ENCODE measurements around the gene FN3K.

The FN3K gene

DNA sequence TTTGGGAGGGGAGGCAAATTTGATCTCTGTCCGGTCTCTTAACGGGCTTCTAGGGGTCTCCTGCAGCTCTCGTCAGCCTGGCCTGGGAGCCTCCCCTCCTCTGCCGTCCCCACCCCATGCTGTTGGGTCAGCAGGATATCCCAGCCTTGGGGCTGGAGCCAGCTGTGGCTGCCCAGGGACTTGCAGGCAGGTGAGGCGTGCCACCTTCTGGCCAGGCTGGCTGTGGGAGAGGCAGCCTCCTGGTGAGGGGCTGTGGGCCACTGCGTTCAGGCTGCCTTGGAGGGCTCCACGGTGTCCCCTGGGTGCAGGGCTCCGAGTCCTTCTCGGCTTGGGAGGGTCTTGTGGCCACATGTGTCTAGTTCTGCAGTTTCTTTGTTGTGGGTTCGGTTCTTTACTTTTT lies 51.0 kb downstream of the FN3K start:
- DNase-seq (ENCODE audit: extremely low read depth, insufficient read length): no peak
- Histone ChIP-seq H3K27me3 (replicated peaks; ENCODE audit: control insufficient read depth, insufficient read depth, low read length) (no peaks in the 10 kb centered on the region), H3K36me3 (ENCODE audit: control insufficient read depth, insufficient read depth, low read length) (peaks cover 6% of the 10 kb centered on the region), H3K4me3 (replicated peaks; ENCODE audit: low read depth, low read length) (no peak overlapping the region)
- TF ChIP-seq, protein P1, sequence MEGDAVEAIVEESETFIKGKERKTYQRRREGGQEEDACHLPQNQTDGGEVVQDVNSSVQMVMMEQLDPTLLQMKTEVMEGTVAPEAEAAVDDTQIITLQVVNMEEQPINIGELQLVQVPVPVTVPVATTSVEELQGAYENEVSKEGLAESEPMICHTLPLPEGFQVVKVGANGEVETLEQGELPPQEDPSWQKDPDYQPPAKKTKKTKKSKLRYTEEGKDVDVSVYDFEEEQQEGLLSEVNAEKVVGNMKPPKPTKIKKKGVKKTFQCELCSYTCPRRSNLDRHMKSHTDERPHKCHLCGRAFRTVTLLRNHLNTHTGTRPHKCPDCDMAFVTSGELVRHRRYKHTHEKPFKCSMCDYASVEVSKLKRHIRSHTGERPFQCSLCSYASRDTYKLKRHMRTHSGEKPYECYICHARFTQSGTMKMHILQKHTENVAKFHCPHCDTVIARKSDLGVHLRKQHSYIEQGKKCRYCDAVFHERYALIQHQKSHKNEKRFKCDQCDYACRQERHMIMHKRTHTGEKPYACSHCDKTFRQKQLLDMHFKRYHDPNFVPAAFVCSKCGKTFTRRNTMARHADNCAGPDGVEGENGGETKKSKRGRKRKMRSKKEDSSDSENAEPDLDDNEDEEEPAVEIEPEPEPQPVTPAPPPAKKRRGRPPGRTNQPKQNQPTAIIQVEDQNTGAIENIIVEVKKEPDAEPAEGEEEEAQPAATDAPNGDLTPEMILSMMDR (IDR thresholded peaks at IDR 0.05; ENCODE audit: insufficient read depth, low read length, poor library complexity, severe bottlenecking): no peak

DNA sequence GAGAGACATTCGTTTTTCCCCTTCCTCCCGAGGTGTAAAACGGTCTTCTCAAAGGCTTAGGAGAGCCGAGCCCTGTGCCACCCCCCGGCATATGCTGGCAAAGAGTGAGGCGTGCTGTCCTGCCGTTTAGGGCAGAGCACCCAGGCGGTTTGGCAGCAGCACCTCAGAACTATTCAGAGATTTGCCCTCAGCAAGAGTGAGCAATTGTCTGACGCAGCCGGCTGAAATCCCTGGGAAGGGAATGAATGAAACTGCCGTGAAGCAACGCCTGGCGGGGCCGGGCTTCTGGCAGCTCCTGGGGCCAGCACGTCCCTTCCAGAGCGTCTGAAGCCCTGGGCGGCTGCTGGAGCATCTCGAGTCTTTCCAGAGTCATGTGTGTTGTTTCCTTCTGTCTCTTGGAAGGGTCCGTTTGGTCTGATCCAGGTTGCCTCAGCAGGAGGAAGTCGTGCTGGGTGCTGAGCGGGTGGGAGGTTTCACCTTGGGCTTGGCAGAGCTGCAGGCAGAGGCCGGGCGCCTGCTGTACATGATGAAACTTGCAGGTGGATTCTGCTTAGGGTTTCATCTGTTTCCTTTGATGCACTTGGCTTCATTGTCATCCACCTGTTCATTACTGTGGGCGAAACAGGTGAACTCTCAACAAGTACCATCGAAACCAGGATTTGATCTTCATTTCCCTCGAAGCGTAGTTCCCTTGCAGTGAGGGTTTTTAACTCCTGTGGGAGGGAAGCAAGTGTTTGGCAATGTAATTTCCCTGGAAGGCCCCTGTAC lies 51.9 kb downstream of the FN3K start:
- no peak overlapping the region for H3K4me3 ChIP-seq (replicated peaks; ENCODE audit: low read depth, low read length)
- H3K36me3 ChIP-seq (ENCODE audit: control insufficient read depth, insufficient read depth, low read length): peaks cover 4% of the 10 kb centered on the region

DNA sequence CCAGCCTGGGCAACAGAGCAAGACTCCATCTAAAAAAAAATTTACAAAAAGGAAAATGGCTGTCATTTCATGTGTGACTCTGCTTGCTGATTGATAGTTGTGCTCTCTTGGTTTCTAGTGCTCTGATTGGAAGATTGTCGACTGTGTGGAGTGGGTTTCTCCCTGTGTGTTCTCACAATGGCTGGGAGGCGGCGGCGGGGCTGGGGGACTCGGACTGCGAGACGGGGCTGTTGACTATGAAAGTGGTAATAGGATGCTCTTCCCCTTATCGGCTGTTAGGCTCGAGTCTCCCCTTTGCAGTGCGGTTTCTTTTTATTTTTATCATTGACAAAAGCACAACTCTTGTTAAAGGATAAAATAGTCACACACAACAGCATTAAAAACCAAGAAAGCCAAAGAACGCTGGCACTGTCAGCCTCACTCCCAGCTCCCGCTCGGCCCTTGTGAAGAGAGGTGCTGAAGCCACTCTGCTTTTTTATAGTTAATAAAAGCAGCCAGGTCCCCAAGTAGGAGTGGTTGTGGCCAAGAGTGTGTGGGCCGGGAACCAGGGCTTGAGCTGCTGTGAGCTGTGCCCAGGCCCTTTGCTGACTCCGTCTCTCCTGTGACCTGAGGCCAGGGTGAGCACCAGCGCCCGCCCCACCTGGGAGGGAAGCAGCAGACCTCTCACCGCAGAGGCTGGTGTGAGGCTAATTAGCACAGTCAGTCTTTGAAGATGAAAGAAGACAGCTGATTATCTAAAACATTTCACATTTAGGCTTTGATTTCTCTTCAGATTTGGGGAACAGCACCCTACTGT lies 53.0 kb downstream of the FN3K start:
- Histone ChIP-seq H3K4me3 (replicated peaks; ENCODE audit: low read depth, low read length) (no peak overlapping the region), H3K36me3 (ENCODE audit: control insufficient read depth, insufficient read depth, low read length) (no peaks in the 10 kb centered on the region; the same call in 1 of the 2 replicates), H3K27me3 (replicated peaks; ENCODE audit: control insufficient read depth, insufficient read depth, low read length) (no peaks in the 10 kb centered on the region)
- TF ChIP-seq, protein P1 (IDR thresholded peaks at IDR 0.05; ENCODE audit: insufficient read depth, low read length, poor library complexity, severe bottlenecking): no peak
- no peak for DNase-seq (ENCODE audit: extremely low read depth, insufficient read length)

More for the DNA sequence above, 51.9 kb downstream of the FN3K start:
- no peak for DNase-seq (ENCODE audit: extremely low read depth, insufficient read length)
- no peaks in the 10 kb centered on the region for H3K27me3 ChIP-seq (replicated peaks; ENCODE audit: control insufficient read depth, insufficient read depth, low read length)
- TF ChIP-seq, protein P1 (IDR thresholded peaks at IDR 0.05; ENCODE audit: insufficient read depth, low read length, poor library complexity, severe bottlenecking): no peak

DNA sequence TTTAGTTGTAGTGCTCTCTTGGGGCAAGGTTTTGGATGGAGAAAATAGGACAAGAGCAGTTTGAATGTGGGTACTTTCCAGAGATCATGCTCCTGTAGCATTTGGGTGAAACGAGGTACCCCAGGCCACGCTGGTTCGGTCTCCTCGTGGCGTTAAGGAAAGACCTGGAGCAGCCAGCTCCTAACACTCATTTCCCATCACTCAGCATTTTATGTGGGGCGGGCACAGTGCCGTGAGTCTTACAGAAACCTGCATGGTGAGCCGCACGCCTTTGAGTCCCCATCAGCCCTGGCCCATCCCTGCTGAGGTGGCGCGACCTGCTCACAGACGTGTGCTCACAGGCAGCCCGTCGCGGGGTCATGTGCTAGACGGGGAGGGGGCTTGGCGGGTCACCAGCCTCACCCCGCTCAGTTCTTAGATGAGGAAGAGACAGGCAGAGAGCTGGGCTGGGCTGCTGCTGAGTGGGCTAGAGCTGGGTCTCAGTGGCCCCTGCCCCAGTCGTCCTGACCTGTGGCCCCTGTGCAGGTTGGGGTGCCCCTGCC lies 53.7 kb downstream of the FN3K start:
- DNase-seq (ENCODE audit: extremely low read depth, insufficient read length): no peak
- H3K36me3 ChIP-seq (ENCODE audit: control insufficient read depth, insufficient read depth, low read length): no peaks in the 10 kb centered on the region; the same call in 1 of the 2 replicates

DNA sequence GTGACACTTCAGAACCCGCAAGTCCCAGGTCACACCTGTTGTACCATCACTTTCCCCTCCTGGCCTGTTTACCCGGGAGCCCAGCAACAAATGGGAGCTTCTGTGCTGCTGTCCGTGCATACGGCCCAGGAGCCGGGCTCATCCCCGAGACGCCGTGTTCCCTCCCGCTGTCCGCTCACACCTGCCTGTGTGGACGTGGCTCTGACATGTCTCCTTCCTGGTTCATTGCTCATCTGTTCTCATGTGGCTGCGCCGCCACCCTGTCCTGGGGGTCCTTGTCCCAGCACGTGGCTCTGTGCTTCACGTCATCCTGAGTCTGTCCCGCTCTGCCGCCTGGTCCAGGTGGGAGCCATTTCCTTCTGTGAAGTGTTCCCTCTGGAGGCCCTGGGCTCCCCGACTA lies 54.4 kb downstream of the FN3K start:
- Histone ChIP-seq H3K4me3 (replicated peaks; ENCODE audit: low read depth, low read length) (no peak overlapping the region), H3K27me3 (replicated peaks; ENCODE audit: control insufficient read depth, insufficient read depth, low read length) (no peaks in the 10 kb centered on the region), H3K36me3 (ENCODE audit: control insufficient read depth, insufficient read depth, low read length) (no peaks in the 10 kb centered on the region; the same call in 1 of the 2 replicates)
- no peak for DNase-seq (ENCODE audit: extremely low read depth, insufficient read length)
- TF ChIP-seq, protein P1 (IDR thresholded peaks at IDR 0.05; ENCODE audit: insufficient read depth, low read length, poor library complexity, severe bottlenecking): no peak

More for the DNA sequence above, 53.7 kb downstream of the FN3K start:
- Histone ChIP-seq H3K27me3 (replicated peaks; ENCODE audit: control insufficient read depth, insufficient read depth, low read length) (no peaks in the 10 kb centered on the region), H3K4me3 (replicated peaks; ENCODE audit: low read depth, low read length) (no peak overlapping the region)
- TF ChIP-seq, protein P1 (IDR thresholded peaks at IDR 0.05; ENCODE audit: insufficient read depth, low read length, poor library complexity, severe bottlenecking): no peak

Data from GM06990 (cell line).